Stimulated activated CD4-positive, alpha-beta T cell treated with anti-CD3 and anti-CD28 coated beads, Interleukin-15, amount 100 ng/mL, for 48 hours (primary cell): ENCODE measurements around the gene PPP1CA.
A peak's percentile ranks its signal among the peaks of the same experiment; 100 is the strongest.

ENCODE experiments used
- DNase-seq, 2 donors: peaks; one replicate each; pipeline ENCODE4 v3.0.0-alpha.2; 2020; ENCODE audit warnings: low read depth in 2 of 2

Gene PPP1CA

GRCh38 chr11:67384851-67385366, 16.7 kb downstream of the PPP1CA start:
- no peak for DNase-seq

- DNase-seq, result peak; percentile 69 to 77
Measured at GRCh38 chr11:67382276-67383136, 19.2 kb downstream of the PPP1CA start.

DNA sequence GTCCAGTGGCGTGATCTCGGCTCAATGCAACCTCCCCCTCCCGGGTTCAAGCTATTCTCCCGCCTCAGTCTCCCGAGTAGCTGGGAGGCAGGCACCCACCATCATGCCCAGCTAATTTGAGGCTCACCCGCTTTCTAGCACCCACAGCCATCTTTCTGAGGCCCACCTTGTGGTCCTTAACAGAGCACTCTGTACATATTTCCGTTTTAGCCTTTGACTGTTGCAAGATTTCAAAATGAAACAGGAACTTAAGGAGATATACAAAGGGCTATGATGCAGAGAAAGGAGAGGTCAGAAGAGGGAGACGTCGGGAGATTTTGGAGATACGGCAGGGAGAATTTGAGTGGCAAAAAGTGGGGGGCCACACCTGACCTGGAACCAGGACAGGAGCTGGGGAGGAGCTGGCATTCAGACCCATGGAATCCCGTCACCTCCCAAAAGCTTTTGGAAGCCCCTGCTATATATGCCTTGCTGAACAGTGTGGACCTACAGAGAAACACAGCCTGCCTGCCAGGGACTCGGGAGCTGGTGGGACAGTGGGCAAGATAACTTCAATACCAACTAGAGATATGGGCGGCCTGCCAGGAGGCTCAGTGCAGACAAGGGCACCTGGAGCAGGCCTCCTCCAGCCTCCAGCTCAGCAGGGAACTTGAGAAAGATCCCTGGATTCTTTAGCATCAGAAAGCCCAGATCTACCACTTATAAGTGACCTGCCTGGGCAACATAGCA, 20.2 kb downstream of the PPP1CA start:
- DNase-seq, result no peak

GRCh38 chr11:67379061-67380058, 22.3 kb downstream of the PPP1CA start:
- no peak for DNase-seq

DNA sequence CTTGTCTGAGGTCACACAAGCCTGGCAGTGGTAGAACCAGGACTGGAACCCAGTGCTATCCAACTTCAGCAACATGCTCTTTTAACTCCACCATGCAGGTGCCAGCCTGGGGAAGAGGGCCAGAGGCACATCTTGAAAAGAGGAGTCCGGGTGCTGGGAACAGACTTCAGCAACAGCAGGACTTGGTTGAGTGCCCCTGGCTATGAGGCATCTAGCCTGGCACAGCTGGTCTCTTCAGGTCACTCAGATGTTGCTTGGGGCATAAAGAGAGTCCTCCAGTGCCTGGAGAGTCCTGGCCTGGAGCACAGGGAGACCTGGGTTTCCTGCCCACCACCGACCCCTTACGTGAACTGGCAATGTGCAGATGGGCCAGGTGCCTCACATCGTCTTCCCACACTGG, 23.1 kb downstream of the PPP1CA start:
- DNase-seq, result no peak

- no peak for DNase-seq
Measured at GRCh38 chr11:67376873-67377808, 24.5 kb downstream of the PPP1CA start.

DNA sequence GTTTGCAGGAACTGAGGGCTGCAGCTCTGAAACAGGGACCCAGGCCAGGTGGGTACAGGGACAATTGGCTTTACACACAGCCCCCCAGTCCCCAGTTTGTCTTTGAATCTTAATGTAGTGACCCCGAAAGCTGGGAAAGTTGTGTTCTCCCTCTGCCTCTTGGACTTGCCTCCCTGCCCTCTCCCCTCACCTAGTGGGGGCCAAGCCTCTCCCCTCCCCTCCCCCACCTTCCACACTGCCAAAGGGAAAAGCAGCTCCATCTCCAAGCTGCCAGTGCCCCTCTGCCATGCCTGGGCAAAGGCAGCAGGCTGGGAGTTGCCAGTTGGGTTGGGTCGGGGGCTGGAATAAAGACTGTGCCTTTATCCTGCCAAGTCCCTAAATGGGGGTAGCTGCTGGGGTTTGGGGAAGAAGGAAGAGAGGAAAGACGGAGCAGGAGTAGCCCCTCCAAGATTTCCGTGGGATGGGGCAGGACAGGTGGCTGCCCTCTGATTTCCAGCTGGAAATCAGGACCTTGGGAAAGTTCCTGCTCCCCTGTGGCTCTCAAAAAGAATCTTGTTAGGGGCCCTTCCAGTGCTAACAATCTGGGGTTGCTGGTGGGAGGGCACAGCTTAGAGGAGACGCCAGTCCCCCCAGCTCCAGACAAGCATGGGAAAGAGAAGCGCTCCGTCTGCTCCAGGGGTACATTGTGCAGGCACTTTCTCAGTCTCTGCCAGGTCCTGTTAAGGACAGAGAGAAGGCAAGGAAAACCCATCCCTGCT, 25.4 kb downstream of the PPP1CA start:
- no peak for DNase-seq

DNA sequence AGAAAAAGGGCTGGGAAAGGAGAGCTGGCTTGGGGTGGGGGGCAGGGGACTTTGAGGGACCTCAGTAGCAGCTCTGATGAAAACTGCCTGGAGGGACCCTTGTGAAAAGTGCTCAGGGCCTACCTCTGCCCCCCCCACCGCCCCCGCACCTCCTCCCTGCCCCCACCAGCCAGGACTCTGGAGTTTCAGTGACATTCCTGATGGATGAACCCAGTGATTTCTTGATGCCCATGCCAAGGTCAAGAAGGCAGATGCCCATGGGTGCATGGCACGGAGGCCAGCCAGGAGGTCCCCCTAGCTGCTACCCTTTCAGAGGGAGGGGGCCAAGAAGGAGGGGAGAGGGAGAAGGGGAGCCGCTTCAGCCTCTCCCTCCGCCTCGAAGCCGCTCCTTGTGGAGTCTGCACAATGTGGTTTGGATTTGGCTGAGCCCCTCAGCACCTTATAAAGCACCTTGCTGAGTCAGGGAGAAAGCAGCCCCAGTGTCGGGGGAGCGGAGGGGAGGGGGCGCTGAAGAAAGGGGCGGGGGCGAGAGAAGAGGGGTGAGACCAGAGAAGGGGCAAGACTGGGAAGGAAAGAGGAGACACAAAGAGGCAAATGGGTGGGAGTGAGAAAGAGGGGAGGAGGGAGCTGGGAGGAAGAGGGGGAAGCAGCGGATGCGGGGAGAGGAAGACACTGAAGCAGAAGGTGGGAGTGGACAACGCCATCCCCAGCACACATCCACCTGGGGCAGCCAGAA, 26.2 kb downstream of the PPP1CA start:
- no peak for DNase-seq

DNA sequence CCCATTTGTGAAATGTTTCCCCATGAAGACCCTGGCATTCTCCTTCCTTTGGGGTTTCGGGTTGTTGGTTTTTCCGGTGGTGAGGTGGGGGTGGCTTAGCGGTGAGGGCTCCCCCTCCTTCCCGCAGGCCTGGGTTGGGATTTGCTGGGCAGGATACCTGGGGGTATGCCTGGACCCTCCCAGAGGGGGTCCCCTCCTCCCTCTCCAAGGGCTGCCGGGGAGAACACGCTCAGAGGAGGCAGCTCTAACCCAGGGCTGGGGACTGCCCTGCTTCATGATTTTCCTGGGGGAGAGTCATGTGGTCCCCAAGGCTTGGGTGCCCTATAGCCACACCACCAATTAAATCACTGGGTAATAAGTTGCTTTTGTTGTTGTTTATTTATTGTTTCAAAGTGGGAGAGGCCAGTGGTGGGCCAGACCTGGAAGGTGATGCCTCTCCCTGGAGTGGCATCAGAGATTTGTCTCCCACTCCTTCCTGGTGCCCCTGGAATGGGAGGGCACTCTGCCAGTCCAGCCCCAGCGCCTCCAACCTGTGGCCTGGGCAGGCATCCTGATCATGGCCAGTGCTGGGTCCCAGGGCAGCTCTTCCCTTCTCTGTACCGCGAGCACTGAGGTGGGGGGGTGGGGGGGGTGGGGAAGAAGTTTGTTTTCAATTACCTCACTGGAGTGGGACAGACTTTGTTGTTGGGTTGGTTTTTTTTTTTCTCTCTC, 26.9 kb downstream of the PPP1CA start:
- DNase-seq, result no peak

DNA sequence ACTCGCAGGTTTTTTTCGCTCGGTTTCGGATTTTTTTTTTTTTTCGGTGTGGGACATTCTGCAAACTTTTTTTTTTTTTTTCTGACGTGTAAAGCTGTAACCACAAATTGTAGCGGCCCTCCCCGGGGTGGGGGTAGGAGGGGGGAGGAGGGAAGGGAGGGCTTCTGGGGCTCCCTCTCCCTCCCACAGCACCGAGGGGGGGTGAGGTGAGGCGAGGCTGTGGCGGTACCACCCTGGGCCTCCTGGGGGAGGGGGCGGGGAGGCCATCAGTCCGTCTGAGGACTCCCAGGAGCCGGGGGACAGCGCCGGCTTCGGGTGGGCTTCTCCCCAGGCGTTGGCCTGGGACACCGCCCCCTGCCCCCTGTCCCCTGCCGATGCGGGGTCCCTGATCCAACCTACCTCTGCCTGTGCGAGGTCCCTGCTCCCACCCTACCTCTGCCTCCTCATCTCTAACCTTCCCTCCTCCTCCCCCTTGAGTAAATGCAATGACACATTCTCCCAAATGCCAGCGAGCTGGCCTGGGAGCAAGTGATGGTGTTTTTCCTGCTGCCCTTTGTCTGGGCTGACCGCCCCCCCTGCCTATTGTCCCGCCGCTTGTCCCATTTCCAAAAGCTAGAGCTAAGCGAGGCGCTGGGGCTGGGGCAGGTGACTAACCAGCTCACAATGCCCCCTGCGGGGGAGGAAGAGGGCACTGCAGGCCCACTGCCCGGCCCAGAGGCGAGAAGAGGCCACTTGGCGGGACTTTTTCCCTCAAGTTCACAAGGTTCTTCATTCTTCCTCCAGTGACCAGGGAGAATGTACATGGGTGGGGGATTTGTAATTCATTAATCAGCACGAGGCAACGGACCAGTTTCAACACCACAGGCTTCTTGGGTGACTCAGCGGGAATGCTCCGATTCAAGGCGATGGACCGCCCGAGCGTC, 27.7 kb downstream of the PPP1CA start:
- no peak for DNase-seq

- DNase-seq, result no peak
Measured at GRCh38 chr11:67372993-67373647, 28.5 kb downstream of the PPP1CA start, which contains the start of gene CLCF1. Gene CLCF1, minus strand, starts transcription at chr11:67373598. Its CDS starts 59 bp downstream, at chr11:67373539.

- no peak for DNase-seq
Measured at GRCh38 chr11:67372321-67372992, 29.2 kb downstream of the PPP1CA start.

- DNase-seq, result no peak
Measured at GRCh38 chr11:67371911-67372320, 29.7 kb downstream of the PPP1CA start.

DNA sequence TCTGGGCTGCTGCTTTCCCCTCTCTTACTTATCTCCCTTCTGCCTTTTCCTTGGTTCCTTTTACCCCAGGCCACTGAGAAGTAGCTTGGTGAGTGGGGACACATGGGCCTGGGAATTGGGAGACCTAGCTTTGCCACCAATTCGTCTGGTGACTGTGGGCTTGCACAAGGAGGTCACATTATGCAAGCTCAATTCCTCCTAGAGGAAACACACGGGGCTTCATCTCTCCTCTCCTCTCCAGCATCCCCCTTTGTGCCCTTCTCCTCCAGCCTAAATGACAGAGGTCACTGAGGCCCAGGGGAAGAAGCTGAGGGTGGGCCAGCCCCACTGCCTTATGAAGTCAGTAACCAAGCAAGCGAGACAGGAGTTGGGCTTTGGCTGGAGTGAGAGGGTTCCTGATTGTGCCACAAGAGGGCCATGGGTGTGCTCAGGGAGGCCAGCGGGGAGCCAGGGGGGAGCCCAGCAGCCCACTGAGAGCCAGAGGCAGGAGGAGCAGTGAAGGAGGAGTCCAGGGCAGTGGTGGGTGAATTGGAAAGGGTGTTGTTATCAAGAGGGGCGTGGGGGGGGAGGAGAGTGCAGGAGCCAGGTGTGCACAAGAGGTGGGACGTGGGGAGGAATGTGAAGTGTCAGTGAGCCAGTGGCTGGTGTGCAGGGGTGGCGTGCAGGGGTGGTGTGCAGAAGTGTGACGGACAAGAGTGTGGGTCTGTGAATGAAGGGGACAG, 30.3 kb downstream of the PPP1CA start:
- no peak for DNase-seq

- DNase-seq, result no peak
Measured at GRCh38 chr11:67370351-67371076, 31.1 kb downstream of the PPP1CA start.
